Left lung (tissue), 10 donors: ENCODE measurements around the gene GNRH2. TPM values are rescaled to one million over a fixed set of nuclear protein-coding genes. Genes with fewer than 3 reads are reported as not detected.

Experiments used
- ATAC-seq: fragments of 200-7000 bp; cut with Tn5 transposase; one replicate; pipeline ENCODE4 v1.9.1; 2020; ENCODE audit warnings: moderate library complexity
- DNase-seq, 4 donors: peaks; one replicate each; pipeline ENCODE4 v3.0.0-alpha.2; 2013 to 2020
- H3K27ac ChIP-seq, 2 donors: fragments of 200-600 bp; sonication (generic) in 1 of 2; one replicate each; pipeline versions ENCODE4 v1.5.0 to v1.8.0; 2020 to 2021
- H3K27me3 ChIP-seq, 2 donors: fragments of 200-600 bp; sonication (generic) in 1 of 2; one replicate each; pipeline versions ENCODE4 v1.5.0 to v1.8.0; 2020 to 2021
- H3K36me3 ChIP-seq, 2 donors: fragments of 200-600 bp; sonication (generic) in 1 of 2; one replicate each; pipeline versions ENCODE4 v1.5.0 to v1.8.0; 2020 to 2021
- H3K4me1 ChIP-seq, 2 donors: fragments of 200-600 bp; one replicate each; pipeline ENCODE4 v1.8.0; 2021
- H3K4me3 ChIP-seq, 2 donors: fragments of 200-600 bp; sonication (generic) in 1 of 2; one replicate each; pipeline versions ENCODE4 v1.5.0 to v1.8.0; 2020 to 2021; ENCODE audit warnings: mild to moderate bottlenecking in 1 of 2
- H3K9me3 ChIP-seq, 2 donors: fragments of 200-600 bp; sonication (generic) in 1 of 2; one replicate each; pipeline versions ENCODE4 v1.5.0 to v1.8.0; 2020 to 2021
- CTCF ChIP-seq, 2 donors: fragments of 200-600 bp; sonication (generic) in 1 of 2; IDR thresholded peaks; one replicate each; pipeline versions ENCODE4 v1.5.0 to v1.8.0; 2021; ENCODE audit warnings: antibody characterized with exemption in 2 of 2
- intact Hi-C, 2 donors: fragments of 100-400 bp; cut with DNase I; formaldehyde crosslinking; loops; one replicate each; pipeline versions ENCODE4 v1.11.2 to v1.14.2; 2022
- polyA plus RNA-seq, 6 donors: library from polyadenylated mRNA; unstranded; fragments of 120-200 nt; gene quantifications; one replicate each; pipeline ENCODE4 v1.2.1, GENCODE V29; 2013; ENCODE audit not compliant: insufficient read length in 6 of 6
- total RNA-seq, 2 donors: library from RNA; stranded (reverse); fragmentation: NEBNext Ultra II Directional; extraction: Animal tissue kit (Norgen Biotek cat#: 25700); gene quantifications; one replicate each; pipeline ENCODE4 v1.2.1, GENCODE V29; 2021
- donor health status: DM: no; HTN: yes; CAD: no.
- donor health status: DM: no; HTN: no; CAD: no.

The GNRH2 gene
- total and polyA plus RNA-seq, 8 donors = 0.52 to 1.4 (median 0.65) TPM; not detected in 2

- no peaks in the 10 kb centered on the region for H3K27me3 ChIP-seq
- H3K4me3 ChIP-seq = no peak overlapping the region
- H3K9me3 ChIP-seq = no peaks in the 10 kb centered on the region
- peaks cover 0 to 94% of the 10 kb centered on the region in 2 donors for H3K36me3 ChIP-seq
- DNase-seq (no peak), ATAC-seq (no peak)
- no peak overlapping the region for H3K27ac ChIP-seq
- H3K4me1 ChIP-seq = no peaks in the 10 kb centered on the region
- TF ChIP-seq CTCF (IDR thresholded peaks at IDR 0.05) = no peak
- intact Hi-C loops = no loop called here
Observed at GRCh38 chr20:3032624-3033023, 10.8 kb upstream of the GNRH2 start.

DNA sequence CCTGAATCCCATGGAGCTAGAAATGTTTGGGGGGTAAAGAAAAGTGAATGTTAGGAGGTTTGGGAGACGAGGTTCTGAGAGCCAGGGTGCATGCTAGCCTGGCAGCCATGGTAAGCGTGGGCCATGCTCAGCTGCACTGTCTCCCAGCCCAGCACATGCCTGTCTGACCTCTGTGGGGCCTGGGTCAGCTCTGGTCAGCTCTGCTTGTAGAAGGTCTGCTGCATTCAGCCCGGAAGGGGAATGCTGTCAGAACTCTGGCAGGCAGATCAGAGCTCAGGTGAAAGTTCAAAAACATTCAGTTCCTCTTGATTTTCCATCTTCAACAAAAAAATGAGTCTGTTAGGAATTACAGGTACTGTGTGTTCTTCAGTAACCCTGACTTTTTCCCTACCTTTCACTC lies 5.8 kb upstream of the GNRH2 start:
- ATAC-seq (no peak), DNase-seq (no peak)
- Histone ChIP-seq H3K4me3 (no peak overlapping the region), H3K9me3 (no peaks in the 10 kb centered on the region), H3K27ac (no peak overlapping the region), H3K36me3 (peaks cover 0 to 77% of the 10 kb centered on the region in 2 donors), H3K27me3 (no peaks in the 10 kb centered on the region), H3K4me1 (no peaks in the 10 kb centered on the region)
- intact Hi-C loops = no loop called here
- TF ChIP-seq CTCF (IDR thresholded peaks at IDR 0.05) = no peak

DNA sequence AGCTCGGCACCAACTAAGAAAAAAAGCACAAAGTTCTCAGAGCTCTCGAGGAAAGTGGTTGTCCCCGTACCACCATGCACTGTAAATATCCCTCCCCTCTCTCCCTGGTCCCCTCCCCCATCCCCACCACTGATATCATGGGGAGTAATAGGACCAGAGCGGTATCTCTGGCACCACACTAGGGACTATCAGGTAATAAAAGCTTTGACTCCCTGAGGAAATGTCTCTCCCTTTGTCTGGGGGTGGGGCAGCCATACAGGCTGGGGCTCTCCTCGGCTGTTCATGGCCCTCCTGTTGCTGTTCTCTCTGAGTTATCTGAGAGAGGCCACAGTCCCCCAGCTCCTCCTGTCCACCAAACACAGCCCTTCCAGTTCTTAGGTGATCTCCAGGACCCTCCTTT lies 5.0 kb upstream of the GNRH2 start:
- peaks cover 0 to 69% of the 10 kb centered on the region in 2 donors for H3K36me3 ChIP-seq
- no peaks in the 10 kb centered on the region for H3K27me3 ChIP-seq
- no peak for TF ChIP-seq CTCF (IDR thresholded peaks at IDR 0.05)
- no peak overlapping the region for H3K27ac ChIP-seq
- H3K4me1 ChIP-seq = no peaks in the 10 kb centered on the region
- DNase-seq (no peak), ATAC-seq (no peak)
- intact Hi-C loops = no loop called here
- no peaks in the 10 kb centered on the region for H3K9me3 ChIP-seq
- no peak overlapping the region for H3K4me3 ChIP-seq

- intact Hi-C loops = no loop called here
- Histone ChIP-seq H3K27me3 (no peaks in the 10 kb centered on the region), H3K36me3 (peaks cover 0 to 59% of the 10 kb centered on the region in 2 donors), H3K9me3 (no peaks in the 10 kb centered on the region), H3K4me3 (no peak overlapping the region), H3K27ac (no peak overlapping the region), H3K4me1 (no peaks in the 10 kb centered on the region)
- DNase-seq (peak in 1 of 4 donors; percentile 26), ATAC-seq (no peak)
- no peak for TF ChIP-seq CTCF (IDR thresholded peaks at IDR 0.05)
Observed at GRCh38 chr20:3039426-3039825, 4.0 kb upstream of the GNRH2 start.

- DNase-seq (no peak), ATAC-seq (no peak)
- Histone ChIP-seq H3K27me3 (no peaks in the 10 kb centered on the region), H3K4me3 (no peak overlapping the region), H3K27ac (no peak overlapping the region), H3K4me1 (peaks cover 2 to 5% of the 10 kb centered on the region in 2 donors), H3K36me3 (peaks cover 0 to 56% of the 10 kb centered on the region in 2 donors), H3K9me3 (no peaks in the 10 kb centered on the region)
- no peak for TF ChIP-seq CTCF (IDR thresholded peaks at IDR 0.05)
- intact Hi-C loops = no loop called here
Observed at GRCh38 chr20:3040086-3040485, 3.3 kb upstream of the GNRH2 start.
